Ovary (tissue), 9 donors: ENCODE data around the gene RAB32. TPM values are rescaled to one million over a fixed set of nuclear protein-coding genes. Genes with fewer than 3 reads are reported as not detected.

Experiments used
- DNase-seq, 5 donors: peaks; one replicate each; pipeline ENCODE4 v3.0.0-alpha.2; 2019 to 2020
- H3K27ac ChIP-seq, 2 donors: fragments of 200-600 bp; one replicate each; pipeline versions ENCODE4 v1.5.1 to v1.8.0; 2019 to 2022
- H3K27me3 ChIP-seq: fragments of 200-600 bp; one replicate; pipeline ENCODE4 v1.8.0; 2022
- H3K36me3 ChIP-seq: fragments of 200-600 bp; sonication (generic); one replicate; pipeline ENCODE4 v1.5.1; 2019
- H3K4me1 ChIP-seq: one replicate; pipeline ENCODE4 v1.8.1; 2013; ENCODE audit warnings: mild to moderate bottlenecking, moderate library complexity; ENCODE audit not compliant: insufficient read depth
- H3K4me3 ChIP-seq: fragments of 200-600 bp; sonication (generic); one replicate; pipeline ENCODE4 v1.5.1; 2017
- H3K9me3 ChIP-seq, 2 donors: fragments of 200-600 bp in 1 of 2; sonication (generic) in 1 of 2; one replicate each; pipeline versions ENCODE4 v1.5.1 to v1.8.1; 2013 to 2019; ENCODE audit warnings: mild to moderate bottlenecking in 1 of 2, moderate library complexity in 1 of 2
- EP300 ChIP-seq: sonication (generic); formaldehyde crosslinking; IDR thresholded peaks from one replicate; pipeline ENCODE4 v1.6.1; 2017; ENCODE audit warnings: antibody characterized with exemption
- POLR2A ChIP-seq: fragments of 450-650 bp; IDR thresholded peaks from one replicate; pipeline ENCODE4 v1.6.1; 2017; ENCODE audit warnings: antibody characterized with exemption, mild to moderate bottlenecking, moderate library complexity
- WGBS, 3 donors: extraction: QIAGEN DNeasy Blood & Tissue Kit in 1 of 3; methylation state at CpG; one replicate each; pipeline versions ENCODE4 v1.1.5 to v1.1.7; 2013 to 2017; 5-methylcytosine and 5-hydroxymethylcytosine counted together
- intact Hi-C, 4 donors: fragments of 100-400 bp; cut with DNase I; formaldehyde crosslinking; loops; one replicate each; pipeline versions ENCODE4 v1.11.0 to v1.15.1; 2022 to 2023
- polyA plus RNA-seq, 2 donors: library from polyadenylated mRNA; stranded (reverse); fragments of 200-250 nt in 1 of 2; fragments of 350-450 nt in 1 of 2; fragmentation: Illumina TruSeq in 1 of 2; extraction: RNeasy Lipid Tissue Mini Kit (QIAGEN cat#74804) in 1 of 2; gene quantifications; one replicate each; pipeline ENCODE4 v1.2.3, GENCODE V29; 2013 to 2014
- total RNA-seq, 7 donors: library from RNA; depleted of rRNA in 2 of 7; stranded (reverse); fragments of >200 nt in 2 of 7; fragmentation: NEBNext Ultra II Directional in 3 of 7; extraction: Animal tissue kit (Norgen Biotek cat#: 25700) in 3 of 7; gene quantifications; one replicate each; pipeline versions ENCODE4 v1.1.0 to v1.2.4, GENCODE V29; 2016 to 2023
- TF ChIP-seq, protein P1 (sequence below), 3 donors: fragments of 450-650 bp in 2 of 3; fragments of 200-600 bp in 1 of 3; IDR thresholded peaks; one replicate each; pipeline versions ENCODE4 v1.5.1 to v1.8.0; 2016 to 2022; ENCODE audit warnings: antibody characterized with exemption in 3 of 3, mild to moderate bottlenecking in 1 of 3
- donor health status: DM: no; HTN: no; CAD: no; lungs with moderate emphysema.
- donor health status: DM: no; HTN: no; CAD: no.
- donor health status: Bipolar disorder and iron deficiency.
- donor health status: DM: yes; HTN: yes; CAD: no.
- donor health status: DM: no; HTN: no; CAD: no.
- donor health status: DM: yes; HTN: yes; CAD: no.

RAB32 gene
- total and polyA plus RNA-seq, 9 donors, result 10.7 to 27.7 (median 13.0) TPM

DNA sequence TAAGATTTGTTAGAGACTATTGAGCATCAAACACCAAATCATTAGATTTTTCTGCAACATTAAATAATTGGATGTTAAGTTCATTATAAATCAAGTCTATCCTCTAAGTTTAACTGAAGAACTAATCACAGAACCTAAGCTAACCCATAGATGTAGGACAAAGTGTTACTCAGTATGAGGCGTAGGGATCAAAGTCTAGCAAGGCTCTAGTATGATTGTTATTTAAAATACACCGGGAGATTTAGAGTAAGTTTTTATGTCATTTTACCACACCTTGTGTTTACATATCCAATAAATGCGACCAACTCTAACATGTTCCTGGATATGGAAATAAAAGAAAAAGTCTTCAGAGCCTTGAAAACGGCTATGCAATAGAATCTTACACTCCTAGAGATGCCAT lies 57.7 kb downstream of the RAB32 start:
- no peak for DNase-seq
- Histone ChIP-seq H3K27me3 (no peaks in the 10 kb centered on the region), H3K4me1 (peaks cover 3% of the 10 kb centered on the region), H3K9me3 (no peaks in the 10 kb centered on the region), H3K36me3 (no peaks in the 10 kb centered on the region), H3K4me3 (no peak overlapping the region), H3K27ac (no peak overlapping the region)
- TF ChIP-seq, protein P1, sequence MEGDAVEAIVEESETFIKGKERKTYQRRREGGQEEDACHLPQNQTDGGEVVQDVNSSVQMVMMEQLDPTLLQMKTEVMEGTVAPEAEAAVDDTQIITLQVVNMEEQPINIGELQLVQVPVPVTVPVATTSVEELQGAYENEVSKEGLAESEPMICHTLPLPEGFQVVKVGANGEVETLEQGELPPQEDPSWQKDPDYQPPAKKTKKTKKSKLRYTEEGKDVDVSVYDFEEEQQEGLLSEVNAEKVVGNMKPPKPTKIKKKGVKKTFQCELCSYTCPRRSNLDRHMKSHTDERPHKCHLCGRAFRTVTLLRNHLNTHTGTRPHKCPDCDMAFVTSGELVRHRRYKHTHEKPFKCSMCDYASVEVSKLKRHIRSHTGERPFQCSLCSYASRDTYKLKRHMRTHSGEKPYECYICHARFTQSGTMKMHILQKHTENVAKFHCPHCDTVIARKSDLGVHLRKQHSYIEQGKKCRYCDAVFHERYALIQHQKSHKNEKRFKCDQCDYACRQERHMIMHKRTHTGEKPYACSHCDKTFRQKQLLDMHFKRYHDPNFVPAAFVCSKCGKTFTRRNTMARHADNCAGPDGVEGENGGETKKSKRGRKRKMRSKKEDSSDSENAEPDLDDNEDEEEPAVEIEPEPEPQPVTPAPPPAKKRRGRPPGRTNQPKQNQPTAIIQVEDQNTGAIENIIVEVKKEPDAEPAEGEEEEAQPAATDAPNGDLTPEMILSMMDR (IDR thresholded peaks at IDR 0.05), result no peak
- TF ChIP-seq POLR2A, result no peak
- TF ChIP-seq EP300, result no peak
- 61 to 71% (median 65%) methylated on average over 4 of the region's 4 CpGs for WGBS, 3 donors
- intact Hi-C loops, result loop anchor here in 1 of 4 donors (1.0 kb wide), 1 partner anchor 8 kb away; no protein-coding TSS in a partner anchor

DNA sequence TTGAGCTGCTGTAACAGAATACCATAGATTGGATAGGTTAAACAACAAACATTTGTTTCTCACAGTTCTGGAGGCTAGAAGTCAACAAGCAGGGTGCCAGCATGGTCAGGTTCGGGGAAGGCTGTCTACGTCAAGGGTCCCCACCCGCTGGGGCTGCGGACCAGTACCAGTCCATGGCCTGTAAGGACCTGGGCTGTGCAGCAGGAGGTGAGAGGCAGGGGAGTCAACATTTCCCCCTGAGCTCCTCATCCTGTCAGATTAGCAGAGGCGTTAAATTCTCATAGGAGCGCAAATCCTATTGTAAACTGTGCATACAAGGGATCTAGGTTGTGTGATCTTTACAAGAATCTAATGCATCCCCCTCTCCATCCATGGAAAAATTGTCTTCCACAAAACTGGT lies 58.9 kb downstream of the RAB32 start:
- intact Hi-C loops, result no loop called here
- H3K9me3 ChIP-seq, result no peaks in the 10 kb centered on the region
- DNase-seq, result no peak
- H3K27ac ChIP-seq, result no peak overlapping the region
- no peaks in the 10 kb centered on the region for H3K27me3 ChIP-seq
- TF ChIP-seq POLR2A, result no peak
- TF ChIP-seq, protein P1 (IDR thresholded peaks at IDR 0.05), result no peak
- no peak for TF ChIP-seq EP300
- H3K4me1 ChIP-seq, result peaks cover 3% of the 10 kb centered on the region
- WGBS, 3 donors, result 69 to 73% (median 72%) methylated on average over 6 of the region's 6 CpGs
- H3K4me3 ChIP-seq, result no peak overlapping the region
- H3K36me3 ChIP-seq, result no peaks in the 10 kb centered on the region

Other genes starting within 250 kb of the RAB32 start
- 10 to 100 TPM in 1 of 7 donors, under 1 TPM in 4, not detected in 2; 0.60 to 16.5 (median 0.72) TPM for gene ADGB, start 55.1 kb downstream of the RAB32 start, total RNA-seq
- not detected for gene ADGB, start 55.1 kb downstream of the RAB32 start, polyA plus RNA-seq